NCI-H748 treated with DMSO at 0.1 percent for 48 hours (cell line): ENCODE data around the gene METTL15.
"Not testable (repeated sequence)": the region's sequence is repeated elsewhere in the genome, so short reads cannot be mapped to it uniquely, and the experiment has no call there.

Experiments
- DNase-seq: peaks from one replicate; lab custom pipeline; 2025; lab: John Stamatoyannopoulos, UW

Gene METTL15

GRCh38 chr11:28296426-28296825 lies 188.2 kb downstream of the METTL15 start:
- DNase-seq = no peak

GRCh38 chr11:28298209-28298608 lies 190.0 kb downstream of the METTL15 start:
- no peak for DNase-seq

GRCh38 chr11:28303477-28304191 lies 195.4 kb downstream of the METTL15 start:
- no peak for DNase-seq

- DNase-seq = no peak
Measured at GRCh38 chr11:28315440-28315839, 207.3 kb downstream of the METTL15 start.

GRCh38 chr11:28318871-28319270 lies 210.7 kb downstream of the METTL15 start:
- no peak for DNase-seq

DNA sequence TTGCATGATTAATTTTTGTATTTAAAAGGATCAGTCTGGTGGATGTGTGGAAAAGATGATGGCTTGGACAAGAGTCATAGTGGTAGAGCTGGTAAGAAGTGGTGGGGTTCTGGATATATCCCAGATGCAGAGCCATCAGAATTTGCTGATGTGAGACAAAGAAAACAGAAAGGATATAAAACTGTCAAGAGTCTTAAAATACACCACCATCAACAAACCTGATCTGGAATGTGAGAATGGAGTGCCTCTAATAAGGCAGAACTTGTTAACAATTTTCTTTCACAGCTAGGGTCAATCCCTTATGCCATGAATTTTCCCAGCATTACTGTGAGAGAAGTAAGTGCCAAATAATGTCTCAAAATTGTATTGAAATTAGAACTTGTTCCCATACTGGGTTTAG lies 215.4 kb downstream of the METTL15 start:
- DNase-seq = no peak

GRCh38 chr11:28332393-28332792 lies 224.2 kb downstream of the METTL15 start:
- DNase-seq = not testable (repeated sequence)

DNA sequence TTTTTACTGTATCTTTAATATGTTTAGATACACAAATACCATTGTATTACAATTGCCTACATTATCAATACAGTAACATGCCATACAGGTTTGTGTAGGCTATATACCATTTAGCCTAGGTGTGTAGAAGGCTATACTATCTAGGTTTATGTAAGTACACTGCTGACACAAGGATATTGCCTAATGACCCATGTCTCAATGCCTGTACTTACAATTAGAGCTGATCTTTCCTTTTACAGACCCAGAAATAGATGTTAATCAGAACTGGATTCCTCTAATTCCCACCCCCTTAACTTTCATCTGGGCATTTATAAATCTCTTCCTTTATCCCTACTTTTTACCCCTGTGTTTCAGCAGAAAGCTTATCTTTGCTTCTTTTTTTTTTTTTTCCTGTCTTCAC lies 229.5 kb downstream of the METTL15 start:
- DNase-seq = no peak

DNA sequence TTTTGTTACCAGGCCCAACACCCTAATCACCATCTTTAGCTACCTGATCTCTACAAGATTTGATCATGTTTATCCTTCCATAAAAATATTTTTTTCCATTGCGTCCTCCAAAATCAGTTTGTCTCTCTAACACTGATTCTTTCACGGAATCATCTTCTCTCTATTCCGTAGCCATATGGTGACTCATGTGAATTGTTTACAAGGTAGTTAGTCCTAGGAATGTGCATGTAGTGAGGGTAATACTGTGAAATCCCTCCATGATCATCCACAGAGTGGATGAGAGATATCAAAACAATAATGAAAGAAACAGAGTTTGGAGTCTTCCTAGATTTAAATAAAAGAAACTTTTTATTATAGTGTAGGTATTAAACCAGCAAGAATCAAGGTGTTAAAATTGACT lies 230.2 kb downstream of the METTL15 start:
- DNase-seq = no peak

DNA sequence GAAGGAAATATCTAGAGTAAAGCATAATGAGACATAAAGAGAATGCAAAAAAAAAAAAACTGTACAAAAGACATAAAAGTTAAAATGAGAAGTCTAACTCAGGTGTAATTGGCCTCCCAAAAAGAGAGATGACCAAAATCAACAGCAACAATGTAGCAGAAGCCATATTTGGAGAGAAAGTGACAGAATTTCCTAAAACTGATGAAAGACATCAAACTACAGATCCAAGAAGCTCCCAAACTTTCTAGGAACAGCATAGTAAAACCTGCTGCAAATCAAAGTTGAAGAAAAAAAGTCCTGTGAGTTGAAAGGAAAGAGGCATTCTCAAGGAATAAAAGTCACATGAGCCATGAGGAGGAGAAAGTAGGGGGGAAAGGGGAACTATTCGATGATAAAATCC lies 231.3 kb downstream of the METTL15 start:
- DNase-seq = no peak

DNA sequence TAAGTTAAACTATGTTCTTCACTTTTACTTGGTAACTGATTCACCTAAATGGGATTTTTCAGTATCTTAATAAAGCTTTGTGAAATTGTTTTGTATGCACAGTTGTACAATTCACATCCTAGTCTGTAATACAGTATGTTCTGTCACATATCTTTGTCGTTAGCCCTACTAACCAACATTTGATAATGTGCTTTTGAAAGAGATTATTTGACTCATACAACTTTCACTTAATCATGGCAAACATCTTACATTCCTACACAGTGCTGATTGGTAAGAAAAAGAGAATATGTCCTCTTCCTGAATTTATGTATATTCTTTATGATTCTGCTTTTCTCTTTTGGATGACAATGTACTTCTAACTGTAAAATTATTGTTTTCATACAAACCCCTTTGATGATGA lies 234.5 kb downstream of the METTL15 start:
- DNase-seq = no peak

GRCh38 chr11:28343304-28344233 lies 235.4 kb downstream of the METTL15 start:
- no peak for DNase-seq

DNA sequence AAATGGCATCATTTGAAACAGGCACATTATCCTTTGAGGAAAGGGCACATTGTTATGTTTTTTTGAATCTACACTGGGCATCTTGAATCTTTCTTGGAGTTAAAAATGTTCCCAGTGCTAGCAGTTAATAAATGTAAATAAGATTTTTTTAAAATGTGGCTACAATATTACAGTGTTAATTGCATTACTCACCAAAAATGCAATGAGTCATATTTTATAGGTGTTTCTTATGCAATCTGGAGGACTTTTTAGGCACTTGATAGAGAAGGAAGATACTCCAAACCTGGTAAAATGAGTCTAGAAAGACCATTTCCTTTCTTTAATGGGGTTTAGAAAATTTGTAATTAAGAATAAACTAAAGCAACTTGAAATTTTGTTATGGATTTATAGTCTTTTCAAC lies 238.0 kb downstream of the METTL15 start:
- no peak for DNase-seq

- DNase-seq = no peak
Measured at GRCh38 chr11:28346721-28347120, 238.5 kb downstream of the METTL15 start.

- no peak for DNase-seq
Measured at GRCh38 chr11:28347371-28347770, 239.2 kb downstream of the METTL15 start.

DNA sequence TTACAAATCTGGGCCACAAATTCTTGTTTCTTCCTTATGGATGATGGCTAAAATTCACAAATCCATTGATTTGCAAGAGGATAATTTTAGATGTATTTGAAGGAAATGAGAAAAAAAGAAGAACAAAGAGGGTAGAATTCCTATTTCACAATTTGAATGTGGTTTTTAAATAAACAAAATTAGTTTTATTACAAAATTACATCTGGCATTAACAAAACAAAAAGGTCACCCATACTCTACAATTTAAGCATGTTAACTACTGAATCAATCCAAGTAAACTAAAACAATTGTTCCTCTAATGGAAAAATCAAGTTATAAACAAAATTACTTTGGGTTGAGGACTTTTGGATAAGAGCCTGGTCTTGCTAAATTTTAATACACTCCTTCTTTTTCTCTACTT lies 242.0 kb downstream of the METTL15 start:
- DNase-seq = no peak

DNA sequence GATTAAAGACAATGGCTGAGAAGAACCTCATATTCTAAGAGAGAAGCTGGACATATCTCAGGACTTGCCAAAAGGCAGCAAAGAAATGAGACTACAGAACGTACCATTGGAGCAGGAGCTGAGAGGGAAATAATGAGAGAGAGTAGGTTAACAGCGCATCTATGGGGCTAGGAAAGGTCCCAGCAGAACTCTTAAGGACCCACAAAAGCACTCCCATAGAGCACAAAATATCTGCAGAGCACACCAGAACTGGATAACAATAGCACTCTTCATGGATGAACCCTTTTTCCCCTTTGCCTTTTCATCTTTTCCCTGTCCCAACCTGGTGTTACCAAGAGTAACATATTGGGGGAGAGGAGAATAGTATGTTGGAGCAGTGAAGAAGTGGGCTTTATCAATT lies 245.8 kb downstream of the METTL15 start:
- DNase-seq = no peak

DNA sequence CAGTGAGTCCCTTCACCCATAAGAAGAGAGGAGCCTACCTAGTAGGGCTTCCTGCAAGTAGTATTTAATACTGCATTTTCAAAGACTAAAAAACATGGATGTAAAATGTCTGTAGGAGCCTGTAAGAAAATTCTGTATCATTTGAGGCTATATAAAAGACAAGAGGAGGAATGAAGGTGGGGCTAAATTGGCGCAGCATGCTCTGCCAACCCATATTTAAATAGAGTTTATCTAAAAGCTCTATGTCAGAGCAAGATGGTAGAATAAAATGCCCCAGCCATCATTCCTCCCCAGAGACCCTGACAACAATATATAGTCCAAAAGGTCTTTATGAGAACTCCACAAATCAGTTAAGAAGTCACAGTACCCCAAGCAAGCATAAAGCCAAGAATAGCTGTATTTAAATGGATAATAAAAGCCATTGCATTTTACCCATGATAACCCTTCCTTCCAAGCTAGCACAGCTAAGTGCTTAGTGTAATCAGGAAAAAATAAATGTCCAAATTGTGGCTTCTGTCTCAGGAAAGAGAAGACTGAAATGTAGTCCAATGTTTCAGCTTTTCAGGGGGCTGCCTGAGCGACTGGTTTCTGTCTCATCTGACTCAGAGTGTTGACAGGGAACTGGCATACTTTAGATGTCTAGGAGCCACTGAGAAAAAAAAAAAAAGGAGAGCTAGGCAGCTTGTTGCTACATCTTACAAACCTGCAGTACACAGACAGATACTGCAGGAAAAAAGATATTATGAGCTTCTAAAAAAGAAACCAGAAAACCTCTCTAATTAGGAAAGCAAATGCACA lies 258.6 kb downstream of the METTL15 start:
- no peak for DNase-seq

DNA sequence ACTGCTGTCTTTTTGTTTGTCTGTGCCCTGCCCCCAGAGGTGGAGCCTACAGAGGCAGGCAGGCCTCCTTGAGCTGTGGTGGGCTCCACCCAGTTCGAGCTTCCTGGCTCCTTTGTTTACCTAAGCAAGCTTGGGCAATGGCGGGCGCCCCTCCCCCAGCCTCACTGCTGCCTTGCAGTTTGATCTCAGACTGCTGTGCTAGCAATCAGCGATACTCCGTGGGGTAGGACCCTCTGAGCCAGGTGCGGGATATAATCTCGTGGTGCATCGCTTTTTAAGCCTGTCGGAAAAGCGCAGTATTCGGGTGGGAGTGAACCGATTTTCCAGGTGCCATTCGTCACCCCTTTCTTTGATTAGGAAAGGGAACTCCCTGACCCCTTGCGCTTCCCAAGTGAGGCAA lies 269.9 kb downstream of the METTL15 start:
- DNase-seq = not testable (repeated sequence)
